Globus pallidus (tissue), 1 donor: ENCODE data around the gene PPWD1.
"Not testable (repeated sequence)": the region's sequence is repeated elsewhere in the genome, so short reads cannot be mapped to it uniquely, and the experiment has no call there.

ENCODE experiments used
- DNase-seq: peaks from one replicate; pipeline ENCODE4 v3.0.0-alpha.2; 2015; ENCODE audit warnings: low spot score

PPWD1 gene

DNA sequence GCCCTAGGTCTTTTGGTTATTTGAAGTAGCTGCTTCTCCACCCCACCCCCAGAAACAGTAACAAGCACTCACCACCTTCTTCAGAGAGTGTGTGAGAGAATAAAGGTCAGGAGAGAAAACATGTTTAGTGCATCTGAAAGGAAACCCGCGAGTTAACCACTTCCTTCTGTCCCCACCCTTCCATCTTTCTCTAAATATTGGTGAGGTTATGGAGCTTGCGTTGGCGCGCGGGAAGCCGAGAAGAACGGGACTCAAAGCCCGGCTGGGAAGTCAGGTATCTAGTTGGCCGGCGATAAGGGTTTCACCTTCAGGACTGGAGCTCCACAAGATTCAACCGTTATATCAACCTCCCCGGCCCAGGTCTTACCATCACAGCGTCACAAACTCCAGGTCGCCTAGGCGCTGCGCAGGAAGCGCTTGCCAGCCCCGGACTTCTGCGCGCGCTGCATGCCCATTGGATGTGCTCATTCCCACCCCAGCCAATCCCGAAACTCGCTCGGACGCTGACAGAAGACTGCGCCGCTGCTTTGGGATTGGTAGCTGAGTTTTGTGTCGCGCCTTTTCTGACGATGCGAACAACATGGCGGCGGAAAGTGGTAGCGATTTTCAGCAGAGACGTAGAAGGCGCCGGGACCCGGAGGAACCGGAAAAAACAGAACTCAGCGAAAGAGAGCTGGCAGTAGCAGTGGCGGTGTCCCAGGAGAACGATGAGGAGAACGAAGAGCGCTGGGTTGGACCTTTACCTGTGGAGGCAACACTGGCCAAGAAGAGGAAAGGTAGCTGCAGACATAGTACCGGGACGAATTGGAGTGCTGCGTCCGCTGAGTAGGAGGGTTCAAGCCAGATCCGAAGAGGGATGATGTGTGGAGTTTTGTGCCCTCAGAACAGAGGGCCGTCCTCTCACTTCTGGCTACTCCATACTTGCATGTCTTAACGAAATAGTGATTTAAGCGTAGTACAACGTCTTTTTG is at the start of gene PPWD1, which contains the start of gene CENPK:
PPWD1 (plus strand) TSS at position 566 of the 971 bp plus-strand sequence; CDS start at position 581, 15 bp downstream.
CENPK (minus strand) TSS at position 438 of the 971 bp plus-strand sequence. CDS start 8,261 bp downstream, outside the sequence.
- DNase-seq, result peak; percentile 91

DNA sequence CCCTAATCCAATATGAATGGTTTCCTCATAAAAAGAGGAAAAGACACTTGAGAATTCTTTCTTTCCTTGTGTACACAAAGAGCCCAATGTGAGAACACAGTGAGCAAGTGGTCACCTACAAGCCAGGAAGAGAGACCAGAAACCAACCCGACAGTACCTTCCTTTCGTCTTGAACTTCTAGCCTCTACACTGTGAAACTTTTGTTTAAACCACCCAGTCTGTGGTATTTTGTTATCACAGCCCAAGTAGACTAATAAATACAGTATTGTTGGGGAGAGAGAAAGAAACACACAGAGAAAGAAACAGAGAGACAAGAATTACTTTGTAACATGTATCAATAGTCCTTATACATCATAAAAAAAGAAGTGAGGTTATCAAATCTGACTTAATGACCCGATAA is 37.4 kb upstream of the PPWD1 start:
- no peak for DNase-seq

DNA sequence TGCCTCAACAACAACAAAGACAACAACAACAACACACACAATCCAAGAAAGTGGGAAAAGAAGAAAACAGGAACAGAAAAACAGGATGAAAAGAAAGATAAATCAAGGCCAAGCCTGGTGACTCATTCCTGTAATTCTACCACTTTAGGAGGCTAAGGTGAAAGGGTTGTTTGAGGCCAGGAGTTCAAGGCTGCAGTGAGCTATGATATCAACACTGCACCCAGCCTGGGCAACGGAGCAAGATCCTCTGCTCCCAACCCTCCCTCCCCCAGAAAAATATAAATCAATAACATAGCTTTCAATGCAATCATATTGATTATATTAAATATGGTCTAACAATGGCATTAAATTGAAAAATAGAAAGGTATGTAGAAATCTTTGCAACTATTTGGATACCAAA is 32.2 kb upstream of the PPWD1 start:
- no peak for DNase-seq

DNA sequence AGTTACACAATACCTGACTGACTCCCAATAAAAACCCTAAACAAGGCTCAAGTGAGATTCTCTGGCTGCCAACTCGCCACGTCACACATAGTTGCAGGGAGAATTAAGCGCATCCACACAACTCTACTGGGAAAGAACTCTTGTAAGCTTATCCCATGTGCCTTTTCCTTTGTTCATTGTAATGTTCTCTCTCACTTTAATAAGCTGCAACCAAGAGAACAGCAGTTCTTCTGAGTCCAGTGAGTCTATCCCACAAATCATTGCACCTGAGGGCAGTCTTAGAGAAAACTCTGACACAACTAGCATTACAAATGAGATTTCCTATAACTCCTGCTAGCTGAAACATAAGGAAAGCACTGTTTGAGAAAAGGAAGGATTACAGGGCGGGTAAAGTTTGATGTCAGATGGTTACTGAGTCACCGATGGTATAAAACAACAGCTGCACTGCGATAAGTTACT is 27.5 kb upstream of the PPWD1 start:
- no peak for DNase-seq

DNA sequence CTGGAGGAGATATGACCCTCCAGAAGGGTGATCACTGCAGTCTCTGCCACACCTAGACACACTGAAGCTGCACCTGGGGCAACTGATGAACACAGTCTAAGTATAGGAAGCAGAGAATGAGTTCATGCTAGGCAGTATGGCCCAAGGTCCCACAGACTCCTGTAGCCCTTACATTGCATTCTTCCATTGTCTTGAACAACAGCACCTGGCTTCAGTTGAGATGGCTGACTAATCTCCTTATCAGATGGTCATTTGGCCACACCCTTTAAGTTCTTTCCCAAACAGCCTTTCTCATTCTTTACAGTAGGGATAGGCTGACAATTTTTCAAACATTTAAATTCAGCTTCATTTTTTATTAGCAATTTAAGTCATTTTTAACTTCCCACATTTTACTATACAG is 23.3 kb upstream of the PPWD1 start:
- DNase-seq, result no peak

DNA sequence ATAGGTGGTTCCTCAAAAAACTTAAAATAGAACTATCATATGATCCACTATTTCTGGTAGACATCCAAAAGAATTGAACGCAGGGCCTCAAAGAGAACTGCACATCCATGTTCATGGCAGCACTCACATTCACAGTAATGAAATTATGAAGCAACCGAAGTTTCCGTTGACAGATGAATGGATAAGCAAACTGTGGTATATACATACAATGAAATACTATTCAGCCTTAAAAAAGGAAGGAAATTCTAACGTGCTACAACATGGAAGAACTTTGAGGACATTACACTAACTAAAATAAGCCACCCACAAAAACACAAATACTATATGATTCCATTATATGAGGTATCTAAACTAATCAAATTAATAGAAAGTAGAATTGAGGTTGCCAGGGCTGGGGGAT is 18.6 kb upstream of the PPWD1 start:
- DNase-seq, result no peak

DNA sequence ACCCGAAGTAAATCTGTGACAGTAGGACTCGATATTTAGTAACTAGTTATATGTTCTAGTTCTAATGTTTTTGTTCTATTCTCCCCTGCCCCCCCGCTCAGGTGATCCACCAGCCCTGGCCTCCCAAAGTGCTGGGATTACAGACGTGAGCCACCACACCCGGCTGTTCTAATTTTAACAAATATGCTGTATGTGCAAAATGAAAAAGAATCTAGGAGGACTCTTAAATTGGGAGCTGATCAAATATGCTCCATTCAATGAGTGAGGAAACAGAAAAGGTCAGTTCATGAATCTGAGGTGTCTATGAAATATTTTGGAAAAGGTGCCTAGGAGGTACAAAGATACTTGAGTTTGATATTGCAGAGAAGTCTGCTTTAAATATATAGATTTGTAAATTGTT is 17.0 kb upstream of the PPWD1 start:
- no peak for DNase-seq

DNA sequence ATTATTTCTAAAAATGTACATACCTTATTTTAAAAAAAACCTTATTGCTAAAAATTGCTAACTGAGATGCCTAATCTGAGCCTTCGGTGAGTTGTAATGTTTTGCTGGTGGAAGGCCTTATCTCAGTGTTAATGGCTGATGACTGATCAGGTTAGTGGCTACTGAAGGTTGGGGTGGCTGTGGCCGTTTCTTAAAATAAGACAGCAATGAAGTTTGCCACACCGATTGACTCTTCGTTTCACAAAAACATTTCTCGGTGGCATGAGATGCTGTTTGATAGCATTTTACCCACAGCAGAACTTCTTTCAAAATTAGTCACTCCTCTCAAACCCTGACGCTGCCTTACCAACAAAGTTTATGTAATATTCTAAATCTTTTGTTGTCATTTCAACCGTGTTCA is 14.8 kb upstream of the PPWD1 start:
- DNase-seq, result no peak

DNA sequence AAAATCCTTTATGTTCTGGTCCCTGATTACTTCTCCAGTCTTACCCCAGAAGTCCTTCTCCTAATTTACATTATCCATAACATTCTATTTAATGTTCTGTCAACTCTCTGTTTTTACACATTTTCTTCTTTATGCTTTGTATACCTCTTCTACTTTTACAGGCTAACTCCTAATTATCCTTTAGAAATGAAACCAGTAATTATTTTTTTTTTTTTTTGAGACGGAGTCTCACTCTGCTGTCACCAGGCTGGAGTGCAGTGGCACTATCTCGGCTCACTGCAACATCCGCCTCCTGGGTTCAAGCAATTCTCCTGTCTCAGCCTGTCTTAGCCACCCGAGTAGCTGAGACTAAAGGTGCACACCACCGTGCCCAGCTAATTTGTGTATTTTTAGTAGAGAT is 9.2 kb upstream of the PPWD1 start:
- DNase-seq, result no peak

DNA sequence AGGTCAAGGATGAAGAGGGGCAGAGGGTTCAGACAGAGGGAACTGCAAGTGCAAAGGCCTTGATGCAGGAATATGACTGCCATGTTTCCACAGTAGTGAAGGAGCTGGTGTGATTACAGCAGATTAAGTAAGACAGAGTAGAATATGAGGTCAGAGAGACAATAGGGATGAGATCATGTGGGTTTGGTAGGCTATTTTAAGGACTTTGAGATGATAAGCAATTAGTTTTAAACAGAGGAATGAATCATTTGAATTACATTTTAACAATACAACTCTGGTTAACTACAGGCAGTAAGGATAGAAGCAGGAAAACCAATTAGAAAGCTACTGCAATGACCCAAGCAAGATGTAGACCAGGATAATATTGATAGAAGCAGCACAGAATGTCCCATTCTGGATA is 7.8 kb upstream of the PPWD1 start:
- no peak for DNase-seq

DNA sequence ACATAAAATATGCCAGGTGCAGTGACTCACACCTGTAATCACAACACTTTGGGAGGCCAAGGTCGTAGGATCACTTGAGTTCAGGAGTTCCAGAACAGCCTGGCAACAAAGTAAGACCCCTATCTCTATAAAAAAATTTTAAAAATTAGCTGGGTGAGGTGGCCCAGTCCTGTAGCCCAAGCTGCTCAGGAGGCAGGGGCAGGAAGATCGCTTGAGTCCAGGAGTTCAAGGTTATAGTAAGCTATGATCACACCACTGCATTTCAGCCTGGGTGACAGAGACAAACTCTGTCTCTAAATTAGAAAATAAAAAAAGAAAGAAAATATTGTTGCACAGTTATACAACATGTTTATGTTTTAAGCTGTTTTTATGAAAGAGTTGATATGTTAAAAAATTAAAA is 6.9 kb upstream of the PPWD1 start:
- no peak for DNase-seq

DNA sequence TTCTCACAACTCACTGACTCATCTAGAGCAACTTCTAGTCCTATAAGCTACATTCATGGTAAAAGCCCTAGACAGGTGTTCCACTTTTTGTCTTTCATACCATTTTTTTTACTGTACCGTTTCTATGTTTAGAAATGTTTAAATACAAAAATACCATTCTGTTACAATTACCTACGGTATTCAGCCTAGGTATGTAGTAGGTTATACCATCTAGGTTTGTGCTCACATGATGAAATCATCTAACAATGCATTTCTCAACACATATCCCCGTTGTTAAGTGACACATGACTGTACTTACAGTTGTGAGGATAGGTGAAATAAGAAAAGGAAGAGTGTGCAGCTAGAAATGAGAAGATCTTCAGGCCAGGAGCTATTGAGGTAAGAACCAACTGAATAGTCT is 6.4 kb upstream of the PPWD1 start:
- DNase-seq, result no peak

DNA sequence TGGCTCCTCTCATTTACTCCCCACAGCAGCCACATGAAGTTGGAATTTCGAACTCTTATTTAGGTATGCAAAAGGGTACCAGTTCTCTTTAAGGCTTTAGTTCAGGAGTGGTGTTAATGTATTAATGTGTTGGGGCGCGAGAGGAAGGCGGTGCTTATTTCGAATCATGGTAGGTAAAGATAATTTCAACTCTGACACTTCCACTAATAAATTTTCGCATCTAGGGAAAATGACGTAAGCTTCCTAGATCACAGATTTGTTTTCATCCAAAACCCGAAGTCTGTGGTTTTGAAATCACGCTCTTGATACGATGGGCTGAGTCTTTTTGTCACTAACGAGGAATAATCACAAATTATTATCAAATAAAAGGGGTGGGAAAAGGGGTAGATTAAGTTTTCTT is 681 bp downstream of the PPWD1 start:
- DNase-seq, result no peak

DNA sequence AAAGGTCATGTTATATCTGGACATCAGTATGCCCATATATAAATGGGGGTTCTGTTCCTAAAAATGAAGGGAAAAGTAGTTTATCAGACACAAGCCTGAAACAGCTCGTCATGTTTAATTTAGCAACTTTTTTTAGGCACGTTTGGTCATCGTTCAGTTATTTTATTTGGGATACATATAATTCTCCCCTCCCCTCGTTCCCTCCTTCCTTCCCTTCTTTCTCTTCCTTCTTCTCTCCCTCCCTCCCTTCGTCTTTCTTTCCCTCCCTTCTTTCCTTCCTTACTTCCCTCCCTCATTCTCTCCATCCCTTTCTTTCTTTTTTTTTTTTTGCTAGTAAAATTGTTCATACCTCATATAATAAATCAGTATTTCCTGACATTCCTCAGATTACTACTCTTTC is 3.4 kb downstream of the PPWD1 start:
- DNase-seq, result no peak

DNA sequence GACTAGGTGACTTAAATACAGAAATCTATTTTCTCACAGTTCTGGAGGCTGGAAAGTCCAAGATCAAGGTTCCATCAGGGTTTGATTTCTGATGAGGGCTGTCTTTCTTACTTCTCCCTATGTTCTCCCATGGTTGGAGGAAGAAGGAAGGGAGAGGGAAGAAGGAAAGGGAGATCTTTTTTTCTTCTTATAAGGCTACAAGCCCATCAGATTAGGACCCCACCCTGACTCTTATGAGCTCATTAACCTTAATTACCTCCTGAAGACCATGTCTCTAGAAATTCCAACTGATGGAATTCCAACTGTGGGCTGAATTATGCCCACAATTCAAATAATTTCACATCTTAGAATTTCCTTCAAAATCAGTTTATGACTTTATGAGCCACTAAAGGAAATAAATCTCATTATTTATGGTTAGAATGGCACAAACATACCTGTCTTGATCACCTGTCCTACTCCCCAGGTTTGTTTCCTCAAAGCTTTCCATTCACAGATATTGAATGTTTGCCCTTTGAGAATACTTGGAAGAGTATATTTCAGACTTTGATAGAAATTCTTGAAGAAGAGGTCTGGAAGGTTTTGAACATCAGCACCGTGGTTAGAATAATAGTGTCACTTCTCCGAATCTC is 7.6 kb downstream of the PPWD1 start:
- DNase-seq, result no peak

DNA sequence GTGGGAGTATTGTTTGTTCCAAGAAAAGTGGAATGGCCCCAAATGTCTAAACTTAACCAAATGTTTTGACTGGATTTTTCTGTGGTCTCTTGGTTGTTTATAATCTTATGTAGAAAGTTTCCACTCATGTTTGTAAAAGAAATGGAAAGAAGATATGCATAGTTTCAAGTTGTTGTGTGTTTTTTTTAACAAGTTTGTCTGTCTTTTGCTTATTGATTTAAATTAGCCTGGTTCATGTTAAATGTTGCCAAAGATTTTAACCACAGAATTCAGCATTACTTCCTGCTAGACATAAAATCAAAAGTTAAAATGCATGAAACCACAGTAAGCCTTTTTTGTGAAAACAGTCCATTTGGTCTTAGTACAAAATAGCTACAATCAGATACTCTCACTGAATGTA is 14.0 kb downstream of the PPWD1 start:
- DNase-seq, result no peak

DNA sequence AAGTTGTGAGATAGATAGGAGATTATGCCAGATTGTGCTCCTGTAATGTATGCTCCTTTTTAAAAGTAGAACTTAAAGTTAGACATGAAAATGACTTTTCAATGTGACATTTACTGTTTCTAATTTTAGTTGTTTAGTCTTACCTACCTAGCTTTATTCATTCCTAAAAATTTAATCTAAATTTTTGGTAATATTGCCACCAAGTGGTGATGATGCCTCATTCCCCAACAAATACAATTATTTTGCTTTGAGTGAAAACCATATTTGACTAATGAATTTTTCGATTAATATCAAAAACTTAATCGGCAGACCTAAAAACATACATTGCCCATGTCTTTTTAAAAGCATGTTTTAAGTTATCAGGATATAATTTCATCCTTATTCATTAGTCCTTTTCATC is 25.6 kb downstream of the PPWD1 start:
- DNase-seq, result peak; percentile 4

DNA sequence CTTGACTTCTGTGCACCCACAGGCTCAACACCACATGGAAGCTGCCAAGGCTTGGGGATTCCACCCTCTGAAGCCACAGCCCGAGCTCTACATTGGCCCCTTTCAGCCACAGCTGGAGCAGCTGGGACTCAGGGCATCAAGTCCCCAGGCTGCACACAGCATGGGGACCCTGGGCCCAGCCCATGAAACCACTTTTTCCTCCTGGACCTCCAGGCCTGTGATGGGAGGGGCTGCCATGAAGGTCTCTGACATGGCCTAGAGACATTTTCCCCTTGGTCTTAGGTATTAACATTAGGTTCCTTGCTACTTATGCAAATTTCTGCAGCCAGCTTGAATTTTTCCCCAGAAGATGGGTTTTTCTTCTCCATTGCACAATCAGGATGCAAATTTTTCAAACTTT is 38.7 kb downstream of the PPWD1 start:
- not testable (repeated sequence) for DNase-seq

DNA sequence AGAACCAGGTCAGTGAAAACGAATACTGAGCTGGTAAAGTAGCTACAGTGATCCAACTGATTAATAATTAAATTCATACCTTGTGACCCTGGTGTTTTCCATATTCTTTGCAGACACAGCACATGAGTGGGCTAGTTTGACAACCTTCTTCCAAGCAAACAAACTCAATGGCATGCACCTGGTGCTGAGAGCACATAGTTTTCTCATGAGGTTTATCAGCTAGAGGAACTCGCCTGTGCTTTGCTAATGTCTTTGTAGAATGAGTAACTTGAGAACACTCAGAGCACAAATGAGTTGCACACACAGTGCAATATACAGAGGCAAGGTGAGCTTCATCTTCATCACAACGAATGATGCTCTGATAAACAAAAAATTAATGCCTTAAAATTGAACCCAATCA is 48.4 kb downstream of the PPWD1 start:
- no peak for DNase-seq

DNA sequence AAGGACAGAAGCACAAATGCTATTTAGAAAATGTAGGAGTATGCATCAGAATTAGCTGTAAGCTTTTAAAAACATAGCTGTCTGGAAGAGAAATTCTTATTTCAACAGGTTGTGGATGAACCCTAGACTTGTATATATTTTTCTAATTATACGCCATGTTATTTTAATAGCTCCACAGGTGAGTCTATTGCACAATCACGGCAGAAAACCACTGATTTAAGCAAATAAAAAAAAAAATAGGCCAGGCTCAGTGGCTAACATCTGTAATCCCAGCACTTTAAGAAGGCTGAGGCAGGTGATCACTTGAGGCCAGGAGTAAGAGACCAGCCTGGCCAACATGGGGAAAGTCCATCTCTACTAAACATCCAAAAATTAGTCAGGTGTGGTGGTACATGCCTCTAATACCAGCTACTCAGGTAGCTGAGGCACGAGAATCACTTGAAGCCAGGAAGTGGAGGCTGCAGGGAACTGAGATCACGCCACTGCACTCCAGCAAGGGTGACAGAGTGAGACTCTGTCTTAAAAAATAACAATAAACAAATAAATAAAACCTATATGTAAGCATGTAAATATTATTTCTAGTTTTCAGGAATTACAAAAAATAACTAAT is 49.3 kb downstream of the PPWD1 start:
- DNase-seq, result no peak

DNA sequence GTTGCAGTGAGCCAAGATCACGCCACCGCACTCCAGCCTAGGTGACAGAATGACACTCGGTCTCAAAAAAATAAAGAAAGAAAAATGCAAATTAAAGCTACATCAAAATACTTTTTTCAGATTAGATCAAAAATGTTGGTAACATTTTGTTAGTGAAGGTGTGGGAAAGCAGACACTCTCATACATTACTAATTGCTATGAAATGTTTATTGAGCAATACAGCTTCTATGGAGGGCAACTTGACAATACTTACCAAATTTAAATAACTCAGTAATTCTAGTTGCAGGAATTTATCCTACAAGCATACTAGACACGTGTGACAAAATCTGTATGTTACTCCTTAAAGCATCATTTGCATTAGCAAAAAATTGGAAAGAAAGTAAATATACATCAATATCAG is 56.9 kb downstream of the PPWD1 start:
- DNase-seq, result no peak

DNA sequence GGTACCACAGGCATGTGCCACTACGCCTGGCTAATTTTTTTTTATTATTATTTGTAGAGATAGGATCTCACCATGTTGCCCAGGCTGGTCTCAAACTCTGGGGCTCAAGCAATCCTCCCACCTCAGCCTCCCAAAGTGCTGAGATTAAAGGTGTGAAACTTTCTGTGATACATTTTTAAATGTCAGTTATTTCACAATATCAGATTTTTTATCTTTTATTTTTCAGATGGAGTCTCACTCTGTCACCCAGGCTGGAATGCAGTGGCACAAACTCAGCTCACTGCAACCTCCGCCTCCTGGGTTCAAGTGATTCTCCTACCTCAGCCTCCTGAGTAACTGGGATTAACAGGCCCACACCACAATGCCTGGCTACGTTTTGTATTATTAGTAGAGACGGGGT is 58.9 kb downstream of the PPWD1 start:
- not testable (repeated sequence) for DNase-seq

DNA sequence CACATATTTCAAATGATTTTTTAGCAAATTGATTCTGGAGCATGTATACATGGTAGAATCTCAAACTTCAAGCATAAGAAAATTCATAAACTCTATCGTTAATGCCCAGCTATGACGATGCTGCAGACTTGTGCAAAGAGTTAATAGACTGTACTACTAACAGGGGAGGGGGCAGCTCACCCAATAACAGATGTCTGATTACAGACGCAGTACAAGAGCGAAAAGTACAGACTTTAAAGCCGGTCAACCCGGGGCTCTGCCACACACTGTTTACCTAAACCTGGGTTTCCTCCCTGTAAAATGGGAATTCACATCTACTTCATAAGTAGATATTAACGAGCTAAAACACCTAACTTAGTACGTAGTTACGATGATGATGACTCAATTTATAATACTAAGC is 60.4 kb downstream of the PPWD1 start:
- peak; percentile 3 for DNase-seq
